ENCODE measurements around the gene TESK1. TPM values are rescaled to one million over a fixed set of nuclear protein-coding genes. Genes with fewer than 3 reads are reported as not detected.

Gene TESK1
- polyA plus RNA-seq, 3 donors = 2.9 to 38.3 (median 2.9) TPM

DNA sequence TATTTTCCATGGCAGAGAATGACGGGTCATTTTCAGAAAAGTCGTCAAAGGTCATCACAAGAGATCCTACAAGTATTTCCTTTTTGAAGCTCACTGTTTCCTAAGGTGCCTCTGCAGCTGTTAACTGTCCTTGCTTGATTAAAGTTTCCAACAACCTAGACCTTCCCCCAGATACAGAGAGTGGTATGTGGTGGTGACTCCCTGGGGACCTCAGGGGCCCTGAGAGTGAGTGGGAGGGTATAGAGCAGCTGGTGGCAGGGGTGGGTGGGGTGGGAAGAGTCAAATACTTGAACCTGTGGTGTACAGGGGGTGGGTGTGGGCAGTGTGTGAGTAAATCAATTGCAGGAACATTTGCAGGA, 14.7 kb downstream of the TESK1 start:
- no peaks in the 10 kb centered on the region for H3K79me2 ChIP-seq (ENCODE audit: insufficient read depth, low read length)
- H3K4me2 ChIP-seq (replicated peaks; ENCODE audit: extremely low read depth, low read length, poor library complexity, severe bottlenecking) = no peak overlapping the region
- intact Hi-C loops (cut with micrococcal nuclease) = no loop called here
- WGBS (ENCODE audit: insufficient coverage) = 25% methylated on average over 1 of the region's 2 CpGs
- peaks cover 38% of the 10 kb centered on the region for H3K4me1 Mint-ChIP-seq
- no peak overlapping the region for H3K9ac ChIP-seq (ENCODE audit: insufficient read depth, low read length, poor library complexity, severe bottlenecking)
- peaks cover 3 to 4% of the 10 kb centered on the region in 2 donors for H3K36me3 Mint-ChIP-seq
- H3K4me1 ChIP-seq (ENCODE audit: control insufficient read depth in 1 of 2, insufficient read depth in 2 of 2, low read length in 2 of 2) = peaks cover 32 to 35% of the 10 kb centered on the region in 2 donors
- no peak for DNase-seq
- H3K27ac ChIP-seq (ENCODE audit: low read depth in 1 of 2, low read length in 2 of 2) = no peak overlapping the region
- H3K27ac Mint-ChIP-seq = peak overlapping the region in 1 of 7 donors; percentile 81
- peaks cover 8 to 24% (median 16%) of the 10 kb centered on the region in 3 donors for H3K27me3 Mint-ChIP-seq (ENCODE audit: low read depth in 3 of 3)
- no peak overlapping the region for H3K4me3 ChIP-seq (replicated peaks in 1 of 3; ENCODE audit: low read depth in 2 of 3, low read length in 3 of 3)
- TF ChIP-seq, protein P1, sequence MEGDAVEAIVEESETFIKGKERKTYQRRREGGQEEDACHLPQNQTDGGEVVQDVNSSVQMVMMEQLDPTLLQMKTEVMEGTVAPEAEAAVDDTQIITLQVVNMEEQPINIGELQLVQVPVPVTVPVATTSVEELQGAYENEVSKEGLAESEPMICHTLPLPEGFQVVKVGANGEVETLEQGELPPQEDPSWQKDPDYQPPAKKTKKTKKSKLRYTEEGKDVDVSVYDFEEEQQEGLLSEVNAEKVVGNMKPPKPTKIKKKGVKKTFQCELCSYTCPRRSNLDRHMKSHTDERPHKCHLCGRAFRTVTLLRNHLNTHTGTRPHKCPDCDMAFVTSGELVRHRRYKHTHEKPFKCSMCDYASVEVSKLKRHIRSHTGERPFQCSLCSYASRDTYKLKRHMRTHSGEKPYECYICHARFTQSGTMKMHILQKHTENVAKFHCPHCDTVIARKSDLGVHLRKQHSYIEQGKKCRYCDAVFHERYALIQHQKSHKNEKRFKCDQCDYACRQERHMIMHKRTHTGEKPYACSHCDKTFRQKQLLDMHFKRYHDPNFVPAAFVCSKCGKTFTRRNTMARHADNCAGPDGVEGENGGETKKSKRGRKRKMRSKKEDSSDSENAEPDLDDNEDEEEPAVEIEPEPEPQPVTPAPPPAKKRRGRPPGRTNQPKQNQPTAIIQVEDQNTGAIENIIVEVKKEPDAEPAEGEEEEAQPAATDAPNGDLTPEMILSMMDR (IDR thresholded peaks at IDR 0.05) = no peak
- H4K20me1 ChIP-seq (ENCODE audit: insufficient read depth, low read length) = no peaks in the 10 kb centered on the region
- H3K9me3 ChIP-seq (replicated peaks in 1 of 2; ENCODE audit: control insufficient read depth in 1 of 2, insufficient read depth in 1 of 2, low read length in 2 of 2) = no peaks in the 10 kb centered on the region
- H3K36me3 ChIP-seq (replicated peaks in 1 of 2; ENCODE audit: control insufficient read depth in 1 of 2, insufficient read depth in 2 of 2, low read length in 2 of 2) = no peaks in the 10 kb centered on the region
- H2AFZ ChIP-seq (ENCODE audit: insufficient read depth, low read depth, low read length, poor library complexity, severe bottlenecking) = peak overlapping the region; percentile 38
- H3K27me3 ChIP-seq (ENCODE audit: control insufficient read depth in 2 of 2, insufficient read depth in 2 of 2, low read length in 2 of 2) = no peaks in the 10 kb centered on the region
- H3K9me3 Mint-ChIP-seq = no peaks in the 10 kb centered on the region
- peak overlapping the region in 1 of 2 donors; percentile 43 for H3K4me3 Mint-ChIP-seq

DNA sequence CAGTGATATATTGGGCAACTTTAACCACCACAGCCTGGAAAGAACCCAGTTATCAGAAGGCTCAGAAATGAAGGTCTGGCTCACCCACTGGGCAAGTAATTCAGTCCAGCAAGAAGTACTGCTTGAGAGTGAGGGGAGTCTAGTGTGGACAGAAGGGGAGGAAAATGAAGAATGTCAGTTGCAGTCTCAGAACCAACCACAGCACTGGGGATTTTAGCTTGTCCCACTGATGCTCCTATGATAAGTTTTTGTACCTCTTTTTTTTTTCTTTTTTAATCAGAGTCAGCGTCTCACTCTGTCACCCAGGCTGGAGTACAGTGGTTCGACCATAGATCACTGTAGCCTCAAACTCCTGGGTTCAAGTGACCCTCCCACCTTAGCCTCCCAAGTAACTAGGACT, 22.5 kb downstream of the TESK1 start:
- Histone ChIP-seq H2AFZ (ENCODE audit: insufficient read depth, low read depth, low read length, poor library complexity, severe bottlenecking) (no peak overlapping the region), H3K9me3 (replicated peaks in 1 of 2; ENCODE audit: control insufficient read depth in 1 of 2, insufficient read depth in 1 of 2, low read length in 2 of 2) (no peaks in the 10 kb centered on the region), H3K4me3 (replicated peaks in 1 of 3; ENCODE audit: low read depth in 2 of 3, low read length in 3 of 3) (no peak overlapping the region), H4K20me1 (ENCODE audit: insufficient read depth, low read length) (no peaks in the 10 kb centered on the region), H3K4me1 (ENCODE audit: control insufficient read depth in 1 of 2, insufficient read depth in 2 of 2, low read length in 2 of 2) (no peaks in the 10 kb centered on the region), H3K27me3 (ENCODE audit: control insufficient read depth in 2 of 2, insufficient read depth in 2 of 2, low read length in 2 of 2) (no peaks in the 10 kb centered on the region), H3K36me3 (replicated peaks in 1 of 2; ENCODE audit: control insufficient read depth in 1 of 2, insufficient read depth in 2 of 2, low read length in 2 of 2) (no peaks in the 10 kb centered on the region), H3K4me2 (replicated peaks; ENCODE audit: extremely low read depth, low read length, poor library complexity, severe bottlenecking) (no peak overlapping the region), H3K27ac (ENCODE audit: low read depth in 1 of 2, low read length in 2 of 2) (no peak overlapping the region), H3K9ac (ENCODE audit: insufficient read depth, low read length, poor library complexity, severe bottlenecking) (no peak overlapping the region), H3K79me2 (ENCODE audit: insufficient read depth, low read length) (no peaks in the 10 kb centered on the region)
- H3K27ac Mint-ChIP-seq = no peak overlapping the region
- no peak for DNase-seq
- no peak overlapping the region for H3K4me3 Mint-ChIP-seq
- intact Hi-C loops (cut with micrococcal nuclease) = no loop called here
- WGBS (ENCODE audit: insufficient coverage) = no CpG with 5 or more reads among the region's 2 CpGs
- H3K9me3 Mint-ChIP-seq = no peaks in the 10 kb centered on the region
- no peaks in the 10 kb centered on the region for H3K36me3 Mint-ChIP-seq
- peaks cover 4% of the 10 kb centered on the region for H3K4me1 Mint-ChIP-seq
- TF ChIP-seq, protein P1 (IDR thresholded peaks at IDR 0.05) = no peak
- H3K27me3 Mint-ChIP-seq (ENCODE audit: low read depth in 3 of 3) = no peaks in the 10 kb centered on the region
